Measurements from ENCODE around the gene SLC35F3.
"Not testable (repeated sequence)": the region's sequence is repeated elsewhere in the genome, so short reads cannot be mapped to it uniquely, and the experiment has no call there.

SLC35F3 gene

GRCh38 chr1:233904633-233905415 is at the start of gene SLC35F3:
Gene SLC35F3, plus strand, starts transcription at chr1:233904676.
- no peak for DNase-seq (ENCODE audit: low read depth)

DNA sequence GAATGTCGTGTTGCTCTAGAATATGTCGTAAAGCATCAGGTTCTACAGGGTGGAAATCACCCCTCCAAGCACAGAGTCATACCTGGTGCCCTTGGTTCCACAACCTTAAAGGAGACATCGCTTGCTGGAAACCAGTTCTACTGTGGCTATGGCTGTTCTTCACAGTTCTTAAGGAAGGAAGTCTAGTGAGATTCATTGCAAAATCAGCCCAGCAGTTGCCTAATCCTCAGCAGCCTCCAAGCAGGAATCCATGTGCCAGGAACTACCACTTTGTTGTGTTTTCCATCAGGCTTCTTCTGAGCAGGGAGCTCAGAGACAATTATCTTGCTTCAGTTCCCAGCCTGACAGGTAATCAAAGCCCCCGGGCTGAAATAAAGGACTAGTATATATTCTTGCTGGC is 45.0 kb upstream of the SLC35F3 start:
- DNase-seq (ENCODE audit: low read depth) = no peak

DNA sequence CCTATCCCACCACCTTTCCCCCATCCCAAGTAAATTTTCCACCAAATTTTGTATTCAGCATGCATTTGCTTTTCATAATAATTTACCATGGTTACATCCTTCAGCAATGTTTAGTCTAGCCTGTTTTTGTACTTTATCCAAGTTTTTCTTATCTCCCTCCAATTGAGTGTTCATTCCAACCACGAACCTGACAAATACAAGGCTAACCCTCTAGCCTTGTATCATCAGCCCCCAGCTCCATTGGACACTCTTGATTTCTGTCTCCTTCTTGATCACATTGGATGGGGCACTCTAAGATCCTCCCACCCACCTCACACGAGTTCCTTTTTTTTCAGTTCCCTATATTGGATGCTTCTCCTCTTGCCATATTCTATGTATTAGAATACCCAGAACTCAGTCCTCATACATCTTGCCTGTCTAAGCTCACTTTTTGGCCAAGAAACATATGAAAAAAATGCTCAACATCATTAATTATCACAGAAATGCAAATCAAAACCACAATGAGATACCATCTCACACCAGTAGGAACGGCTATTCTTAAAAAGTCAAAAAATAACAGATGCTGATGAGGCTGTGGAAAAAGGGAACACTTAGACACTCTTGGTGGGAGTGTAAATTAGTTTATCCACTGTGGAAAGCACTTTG is 40.5 kb upstream of the SLC35F3 start:
- no peak for DNase-seq (ENCODE audit: low read depth)

DNA sequence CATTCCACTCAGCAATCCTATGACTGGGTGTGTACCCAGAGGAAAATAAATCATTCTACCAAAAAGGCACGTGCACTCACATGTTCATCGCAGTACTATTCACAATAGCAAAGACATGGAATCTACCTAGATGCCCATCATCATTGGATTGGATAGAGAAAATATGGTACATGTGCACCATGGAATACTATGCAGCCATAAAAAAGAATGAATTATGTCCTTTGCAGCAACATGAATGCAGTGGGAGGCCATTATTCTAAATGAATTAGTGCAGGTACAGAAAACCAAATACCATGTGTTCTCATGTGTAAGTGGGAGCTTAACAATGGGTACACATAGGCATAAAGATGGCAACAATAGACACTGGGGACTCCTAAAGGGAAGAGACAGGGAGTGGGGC is 39.9 kb upstream of the SLC35F3 start:
- DNase-seq (ENCODE audit: low read depth) = no peak

GRCh38 chr1:233865216-233865615 is 39.3 kb upstream of the SLC35F3 start:
- DNase-seq (ENCODE audit: low read depth) = no peak

GRCh38 chr1:233865902-233866301 is 38.6 kb upstream of the SLC35F3 start:
- DNase-seq (ENCODE audit: low read depth) = no peak

- DNase-seq (ENCODE audit: low read depth) = no peak
Measured at GRCh38 chr1:233867028-233867427, 37.4 kb upstream of the SLC35F3 start.

DNA sequence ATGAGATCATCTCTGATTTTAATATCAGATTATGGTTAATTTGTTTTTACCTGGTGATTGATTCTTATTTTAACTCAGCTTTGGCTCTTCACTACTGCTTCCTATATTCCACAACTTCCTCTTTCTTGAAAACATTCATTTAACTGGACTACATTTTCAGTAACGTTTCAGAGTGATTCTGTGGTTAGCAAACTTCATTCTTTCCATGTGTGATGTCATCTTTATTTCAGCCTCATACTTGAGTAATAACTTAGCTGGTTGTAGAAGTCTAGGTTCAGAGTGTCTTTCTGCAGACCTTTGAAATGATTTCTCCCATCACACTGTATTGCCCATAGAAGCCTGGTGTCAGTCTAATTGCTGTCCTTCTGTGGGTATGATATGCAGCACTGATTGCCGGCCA is 36.0 kb upstream of the SLC35F3 start:
- no peak for DNase-seq (ENCODE audit: low read depth)

DNA sequence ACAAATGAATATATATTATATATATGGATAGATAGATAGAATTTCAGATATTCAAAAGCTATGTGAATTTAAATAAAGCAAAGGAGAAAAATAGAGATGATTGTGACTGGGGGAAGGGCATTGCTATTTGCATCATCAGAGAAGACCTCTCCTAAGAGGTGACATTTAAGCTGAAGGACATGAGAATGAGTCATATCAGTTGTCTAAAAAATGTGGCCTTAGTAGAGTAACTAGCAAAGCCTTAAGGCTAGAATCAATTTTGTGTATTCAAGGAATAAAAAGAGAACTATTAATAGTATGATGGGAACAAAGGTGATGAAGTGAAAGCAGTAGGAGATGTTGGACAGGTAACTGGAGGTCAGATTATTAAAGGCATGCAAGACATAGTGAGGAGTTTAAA is 34.8 kb upstream of the SLC35F3 start:
- no peak for DNase-seq (ENCODE audit: low read depth)

- no peak for DNase-seq (ENCODE audit: low read depth)
Measured at GRCh38 chr1:233873666-233874065, 30.8 kb upstream of the SLC35F3 start.

DNA sequence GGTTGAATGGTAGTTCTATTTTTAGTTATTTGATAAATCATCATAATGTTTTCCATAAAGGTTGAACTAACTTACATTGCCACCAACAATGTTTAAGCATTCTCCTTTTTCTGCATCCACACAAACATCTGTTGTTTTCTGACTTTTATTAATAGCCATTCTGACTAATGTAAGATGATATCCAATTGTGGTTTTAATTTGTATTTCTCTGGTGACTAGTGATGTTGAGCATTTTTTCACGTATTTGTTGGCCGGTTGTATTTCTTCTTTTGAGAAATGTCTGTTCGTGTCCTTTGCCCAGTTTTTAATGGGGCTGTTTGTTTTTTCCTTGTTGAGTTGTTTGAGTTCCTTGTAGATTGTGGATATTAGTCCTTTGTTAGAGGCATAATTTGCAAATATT is 24.6 kb upstream of the SLC35F3 start:
- no peak for DNase-seq (ENCODE audit: low read depth)

- DNase-seq (ENCODE audit: low read depth) = no peak
Measured at GRCh38 chr1:233883671-233884070, 20.8 kb upstream of the SLC35F3 start.

- DNase-seq (ENCODE audit: low read depth) = no peak
Measured at GRCh38 chr1:233884461-233885151, 19.9 kb upstream of the SLC35F3 start.

- DNase-seq (ENCODE audit: low read depth) = no peak
Measured at GRCh38 chr1:233885196-233885920, 19.1 kb upstream of the SLC35F3 start.

DNA sequence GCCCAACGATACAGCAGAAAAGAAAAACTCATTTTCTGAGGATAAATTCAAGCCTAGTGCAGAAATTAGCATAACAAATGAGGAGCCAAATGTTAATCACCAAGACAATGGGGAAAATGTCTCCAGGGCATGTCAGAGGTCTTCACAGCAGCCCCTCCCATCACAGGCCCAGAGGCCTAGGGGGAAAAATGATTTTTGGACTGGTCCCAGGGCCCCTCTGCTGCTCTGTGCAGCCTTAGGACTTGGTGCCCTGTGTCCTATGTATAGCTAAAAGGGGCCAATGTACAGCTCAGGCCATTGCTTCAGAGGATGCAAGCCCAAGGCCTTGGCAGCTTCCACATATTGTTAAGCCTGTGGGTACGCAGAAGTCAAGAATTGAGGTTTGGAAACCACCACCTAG is 13.3 kb upstream of the SLC35F3 start:
- DNase-seq (ENCODE audit: low read depth) = not testable (repeated sequence)

DNA sequence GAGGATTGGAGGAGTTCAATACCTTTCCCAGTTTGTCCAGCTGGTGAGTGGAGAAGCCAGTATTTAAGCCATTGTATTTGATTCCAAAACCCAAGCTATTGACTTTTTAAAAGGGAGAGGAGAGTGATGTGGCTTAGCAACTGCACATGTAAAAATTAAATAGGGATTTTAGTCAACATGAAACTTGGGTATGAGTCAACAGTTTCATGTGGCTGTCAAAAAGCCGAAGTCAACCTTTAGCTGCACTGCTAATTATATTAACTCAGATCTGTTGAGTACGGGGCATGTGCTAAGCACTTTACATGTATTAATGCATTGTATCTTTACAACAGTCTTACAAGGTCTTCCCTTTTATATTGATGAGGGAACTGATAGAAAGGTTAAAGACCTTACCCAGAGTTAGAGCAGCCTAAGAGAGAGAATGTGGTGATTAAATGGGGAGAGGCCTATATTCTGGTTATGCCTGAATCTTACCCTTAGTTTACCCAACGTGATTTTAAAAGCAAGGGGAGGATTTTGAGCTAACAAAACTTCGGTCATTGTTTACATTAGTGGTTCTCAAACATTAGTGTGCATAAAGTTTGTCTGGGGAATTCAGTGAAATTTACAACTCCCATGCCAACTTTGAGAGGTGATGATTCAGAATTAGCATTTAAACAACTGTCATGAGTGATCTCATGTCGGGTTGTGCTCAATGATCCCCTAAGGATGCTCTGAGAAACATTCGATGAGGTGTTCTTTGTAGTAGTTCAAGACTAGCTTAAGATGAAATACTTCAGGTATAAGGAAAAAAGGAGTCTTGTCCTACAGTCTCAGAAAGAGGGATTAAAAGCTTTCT is 6.9 kb upstream of the SLC35F3 start:
- no peak for DNase-seq (ENCODE audit: low read depth)

DNA sequence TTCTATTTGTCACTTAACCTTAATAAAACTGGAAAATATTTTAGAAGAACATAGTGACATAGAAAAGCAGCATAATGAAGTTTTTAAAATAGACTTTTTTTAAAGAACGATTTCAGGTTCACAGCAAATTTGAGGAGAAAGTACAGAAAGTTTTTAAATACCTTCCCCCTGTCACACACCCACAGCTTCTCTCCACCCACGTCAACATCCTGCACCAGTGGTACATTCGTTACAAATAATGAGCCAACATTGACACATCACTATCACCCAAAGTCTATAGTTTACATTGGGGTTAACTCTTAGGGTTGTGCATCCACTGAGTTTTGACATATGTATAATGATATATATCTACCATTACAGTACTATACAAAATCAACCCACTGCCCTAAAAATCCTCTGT is 3.0 kb upstream of the SLC35F3 start:
- no peak for DNase-seq (ENCODE audit: low read depth)

- no peak for DNase-seq (ENCODE audit: low read depth)
Measured at GRCh38 chr1:233905416-233906051, 1.1 kb downstream of the SLC35F3 start.

- DNase-seq (ENCODE audit: low read depth) = no peak
Measured at GRCh38 chr1:233907151-233907550, 2.7 kb downstream of the SLC35F3 start.

DNA sequence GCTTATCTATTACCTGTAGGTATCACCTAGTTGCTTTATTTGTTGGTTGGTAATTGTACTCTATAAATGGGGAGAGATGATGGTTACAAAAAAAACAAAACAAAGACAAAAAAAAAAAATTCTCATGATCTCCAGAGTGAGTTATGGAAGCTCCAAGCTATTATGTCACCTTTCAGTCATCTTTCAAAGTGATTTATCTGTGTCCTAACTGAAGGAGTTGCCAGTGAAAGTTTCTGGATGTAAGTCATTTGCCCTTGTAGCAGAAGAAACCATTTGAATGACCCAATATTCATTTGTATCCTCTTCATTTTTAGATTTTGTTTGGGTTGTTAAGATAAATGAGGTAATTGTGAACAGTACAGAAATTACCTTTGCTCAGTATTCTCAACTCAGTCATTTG is 3.6 kb downstream of the SLC35F3 start:
- DNase-seq (ENCODE audit: low read depth) = no peak

DNA sequence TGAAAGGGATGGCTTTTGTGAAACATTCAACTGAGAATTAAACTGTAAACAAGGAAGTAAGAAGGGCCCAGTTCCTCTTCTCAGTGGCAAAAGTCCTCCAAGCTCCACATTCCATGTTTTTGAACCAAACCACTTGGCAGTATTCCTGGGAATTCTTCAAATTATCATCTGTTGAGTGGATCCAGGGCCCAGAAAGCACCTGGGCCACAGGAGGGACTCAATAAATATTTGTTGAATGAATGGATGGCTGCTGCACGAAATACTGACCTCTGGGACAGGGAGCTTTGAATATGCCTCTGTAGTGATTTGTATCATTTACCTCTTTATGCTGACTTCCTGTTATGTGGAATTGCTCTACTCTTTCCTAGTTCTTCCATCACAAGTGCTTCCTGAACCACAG is 4.7 kb downstream of the SLC35F3 start:
- DNase-seq (ENCODE audit: low read depth) = no peak
